Tibial nerve (tissue), 4 donors: ENCODE results near the gene EFTUD2. TPM values are rescaled to one million over a fixed set of nuclear protein-coding genes. Genes with fewer than 3 reads are reported as not detected.

Source experiments
- DNase-seq, 2 donors: peaks; one replicate each; pipeline ENCODE4 v3.0.0-alpha.2; 2019; ENCODE audit warnings: low spot score in 2 of 2
- H3K27ac ChIP-seq, 4 donors: fragments of 200-600 bp; sonication (generic) in 3 of 4; one replicate each; pipeline ENCODE4 v1.5.1; 2017 to 2019; ENCODE audit warnings: mild to moderate bottlenecking in 1 of 4
- H3K27me3 ChIP-seq, 2 donors: fragments of 200-600 bp; sonication (generic) in 1 of 2; one replicate each; pipeline versions ENCODE4 v1.5.1 to v1.6.0; 2017 to 2019
- H3K36me3 ChIP-seq, 3 donors: fragments of 200-600 bp; sonication (generic); one replicate each; pipeline ENCODE4 v1.5.1; 2018 to 2019
- H3K4me1 ChIP-seq, 4 donors: fragments of 200-600 bp; sonication (generic) in 3 of 4; one replicate each; pipeline ENCODE4 v1.5.1; 2017 to 2019
- H3K4me3 ChIP-seq, 4 donors: fragments of 200-600 bp; sonication (generic) in 3 of 4; one replicate each; pipeline ENCODE4 v1.5.1; 2017 to 2019; ENCODE audit warnings: mild to moderate bottlenecking in 1 of 4, moderate library complexity in 1 of 4
- H3K9me3 ChIP-seq, 4 donors: fragments of 200-600 bp; sonication (generic) in 3 of 4; one replicate each; pipeline ENCODE4 v1.5.1; 2017 to 2019
- CTCF ChIP-seq, 5 experiments: fragments of 200-600 bp in 3 of 5; fragments of 450-650 bp in 2 of 5; sonication (generic) in 3 of 5; IDR thresholded peaks; one replicate each; pipeline ENCODE4 v1.5.1; 2016 to 2019; ENCODE audit warnings: antibody characterized with exemption in 5 of 5, mild to moderate bottlenecking in 3 of 5, moderate library complexity in 2 of 5
- EP300 ChIP-seq, 2 donors: sonication (generic); formaldehyde crosslinking; IDR thresholded peaks; one replicate each; pipeline ENCODE4 v1.6.1; 2017; ENCODE audit warnings: antibody characterized with exemption in 2 of 2, mild to moderate bottlenecking in 1 of 2
- POLR2A ChIP-seq, 2 donors: fragments of 450-650 bp; IDR thresholded peaks; one replicate each; pipeline ENCODE4 v1.6.1; 2017; ENCODE audit warnings: antibody characterized with exemption in 2 of 2, mild to moderate bottlenecking in 2 of 2, moderate library complexity in 2 of 2
- WGBS, 2 donors: methylation state at CpG; one replicate each; pipeline ENCODE4 v1.1.5; 2018; 5-methylcytosine and 5-hydroxymethylcytosine counted together
- total RNA-seq, 4 donors: library from RNA; depleted of rRNA; stranded (reverse); fragments of >200 nt; gene quantifications; one replicate each; pipeline ENCODE4 v1.1.0, GENCODE V29; 2016

The EFTUD2 gene
- total RNA-seq, 4 donors from 2014 or later = 48.9 to 137 (median 57.0) TPM

- no peak overlapping the region for H3K4me3 ChIP-seq
- no peak for DNase-seq
- H3K36me3 ChIP-seq = no peaks in the 10 kb centered on the region
- peaks cover 0 to 38% of the 10 kb centered on the region in 2 donors for H3K27me3 ChIP-seq
- TF ChIP-seq EP300 (IDR thresholded peaks at IDR 0.05) (no peak), CTCF (IDR thresholded peaks at IDR 0.05) (no peak), POLR2A (IDR thresholded peaks at IDR 0.05) (no peak)
- no peaks in the 10 kb centered on the region for H3K4me1 ChIP-seq
- no peak overlapping the region for H3K27ac ChIP-seq
- 79 to 88% methylated on average over 2 of the region's 2 CpGs for WGBS, 2 donors
- no peaks in the 10 kb centered on the region for H3K9me3 ChIP-seq
Observed at GRCh38 chr17:44837196-44837595, 62.0 kb downstream of the EFTUD2 start.

GRCh38 chr17:44832805-44833204, 66.4 kb downstream of the EFTUD2 start:
- Histone ChIP-seq H3K27me3 (peaks cover 0 to 65% of the 10 kb centered on the region in 2 donors), H3K9me3 (no peaks in the 10 kb centered on the region), H3K36me3 (no peaks in the 10 kb centered on the region), H3K4me3 (no peak overlapping the region), H3K4me1 (peaks cover 0 to 22% (median 8%) of the 10 kb centered on the region in 4 donors), H3K27ac (no peak overlapping the region)
- DNase-seq = no peak
- 62 to 70% methylated on average over 5 of the region's 5 CpGs for WGBS, 2 donors
- TF ChIP-seq POLR2A (IDR thresholded peaks at IDR 0.05) = no peak
- no peak for TF ChIP-seq EP300 (IDR thresholded peaks at IDR 0.05)
- TF ChIP-seq CTCF (IDR thresholded peaks at IDR 0.05) = no peak

- H3K27me3 ChIP-seq = peaks cover 0 to 80% of the 10 kb centered on the region in 2 donors
- no peak for TF ChIP-seq POLR2A (IDR thresholded peaks at IDR 0.05)
- TF ChIP-seq CTCF (IDR thresholded peaks at IDR 0.05) = no peak
- TF ChIP-seq EP300 (IDR thresholded peaks at IDR 0.05) = no peak
- no peak overlapping the region for H3K4me3 ChIP-seq
- no peak for DNase-seq
- WGBS, 2 donors = 86 to 90% methylated on average over 12 of the region's 12 CpGs
- H3K4me1 ChIP-seq = peaks cover 0 to 22% (median 8%) of the 10 kb centered on the region in 4 donors
- no peaks in the 10 kb centered on the region for H3K36me3 ChIP-seq
- no peaks in the 10 kb centered on the region for H3K9me3 ChIP-seq
- no peak overlapping the region for H3K27ac ChIP-seq
Observed at GRCh38 chr17:44831371-44831770, 67.9 kb downstream of the EFTUD2 start.

- H3K4me1 ChIP-seq = peaks cover 0 to 22% (median 8%) of the 10 kb centered on the region in 4 donors
- H3K9me3 ChIP-seq = no peaks in the 10 kb centered on the region
- peak overlapping the region; percentile 35 to 72 (median 52) for H3K4me3 ChIP-seq
- WGBS, 2 donors = 5 to 8% methylated on average over 28 to 29 of the region's 58 CpGs
- peaks cover 0 to 87% of the 10 kb centered on the region in 2 donors for H3K27me3 ChIP-seq
- no peaks in the 10 kb centered on the region for H3K36me3 ChIP-seq
- DNase-seq = no peak
- H3K27ac ChIP-seq = peak overlapping the region; percentile 45 to 86 (median 71)
- TF ChIP-seq POLR2A (IDR thresholded peaks at IDR 0.05) = no peak
- TF ChIP-seq CTCF (IDR thresholded peaks at IDR 0.05) = no peak
- TF ChIP-seq EP300 (IDR thresholded peaks at IDR 0.05) = no peak
Observed at GRCh38 chr17:44830359-44831288, 68.6 kb downstream of the EFTUD2 start.
